Prostate gland (tissue), 2 donors: ENCODE measurements around the gene DGKG. TPM values are rescaled to one million over a fixed set of nuclear protein-coding genes. Genes with fewer than 3 reads are reported as not detected.

Source experiments
- DNase-seq: peaks from one replicate; pipeline ENCODE4 v3.0.0-alpha.2; 2019; ENCODE audit warnings: low spot score
- H3K27ac ChIP-seq, 2 donors: fragments of 200-600 bp; sonication (generic); 2 replicates each; pipeline ENCODE4 v1.5.1; 2017 to 2019
- H3K27me3 ChIP-seq: fragments of 200-600 bp; sonication (generic); replicated peaks from 2 replicates; pipeline ENCODE4 v1.5.1; 2019; ENCODE audit not compliant: insufficient read depth
- H3K36me3 ChIP-seq, 2 donors: fragments of 200-600 bp; sonication (generic); 1 replicate in 1 of 2; 2 replicates in 1 of 2; pipeline versions ENCODE4 v1.5.1 to v1.8.1; 2017 to 2019
- H3K4me1 ChIP-seq: fragments of 200-600 bp; sonication (generic); replicated peaks from 2 replicates; pipeline ENCODE4 v1.5.1; 2019
- H3K4me3 ChIP-seq, 2 donors: fragments of 200-600 bp; sonication (generic); 2 replicates each; pipeline ENCODE4 v1.5.1; 2017 to 2019
- H3K9me3 ChIP-seq: fragments of 200-600 bp; sonication (generic); 2 replicates; pipeline ENCODE4 v1.5.1; 2017
- CTCF ChIP-seq, 4 experiments: fragments of 200-600 bp in 2 of 4; fragments of 450-650 bp in 2 of 4; sonication (generic) in 2 of 4; IDR thresholded peaks; 1 replicate in 3 of 4; 2 replicates in 1 of 4; pipeline ENCODE4 v1.5.1; 2016 to 2019; ENCODE audit warnings: antibody characterized with exemption in 4 of 4, mild to moderate bottlenecking in 2 of 4, moderate library complexity in 2 of 4
- POLR2A ChIP-seq: fragments of 450-650 bp; IDR thresholded peaks from one replicate; pipeline ENCODE4 v1.6.1; 2016; ENCODE audit warnings: antibody characterized with exemption, mild to moderate bottlenecking
- POLR2AphosphoS5 ChIP-seq: sonication (generic); formaldehyde crosslinking; IDR thresholded peaks from one replicate; pipeline ENCODE4 v1.6.1; 2017; ENCODE audit warnings: antibody characterized with exemption
- WGBS: methylation state at CpG from one replicate; pipeline ENCODE4 v1.1.5; 2018; 5-methylcytosine and 5-hydroxymethylcytosine counted together
- intact Hi-C: fragments of 100-400 bp; cut with DNase I; formaldehyde crosslinking; loops from one replicate; pipeline ENCODE4 v1.14.2; 2022
- total RNA-seq, 2 donors: library from RNA; depleted of rRNA; stranded (reverse); fragments of >200 nt; gene quantifications; one replicate each; pipeline ENCODE4 v1.1.0, GENCODE V29; 2016

DGKG gene
- total RNA-seq, 2 donors from 2014 or later = 1.2 to 2.2 TPM

- TF ChIP-seq POLR2AphosphoS5 = no peak
- TF ChIP-seq POLR2A = no peak
- no peak for TF ChIP-seq CTCF (IDR thresholded peaks at IDR 0.05)
- under 1% methylated on average over 68 of the region's 69 CpGs for WGBS
- no peak for DNase-seq
Measured at GRCh38 chr3:186108106-186108940, 253.7 kb downstream of the DGKG start.

DNA sequence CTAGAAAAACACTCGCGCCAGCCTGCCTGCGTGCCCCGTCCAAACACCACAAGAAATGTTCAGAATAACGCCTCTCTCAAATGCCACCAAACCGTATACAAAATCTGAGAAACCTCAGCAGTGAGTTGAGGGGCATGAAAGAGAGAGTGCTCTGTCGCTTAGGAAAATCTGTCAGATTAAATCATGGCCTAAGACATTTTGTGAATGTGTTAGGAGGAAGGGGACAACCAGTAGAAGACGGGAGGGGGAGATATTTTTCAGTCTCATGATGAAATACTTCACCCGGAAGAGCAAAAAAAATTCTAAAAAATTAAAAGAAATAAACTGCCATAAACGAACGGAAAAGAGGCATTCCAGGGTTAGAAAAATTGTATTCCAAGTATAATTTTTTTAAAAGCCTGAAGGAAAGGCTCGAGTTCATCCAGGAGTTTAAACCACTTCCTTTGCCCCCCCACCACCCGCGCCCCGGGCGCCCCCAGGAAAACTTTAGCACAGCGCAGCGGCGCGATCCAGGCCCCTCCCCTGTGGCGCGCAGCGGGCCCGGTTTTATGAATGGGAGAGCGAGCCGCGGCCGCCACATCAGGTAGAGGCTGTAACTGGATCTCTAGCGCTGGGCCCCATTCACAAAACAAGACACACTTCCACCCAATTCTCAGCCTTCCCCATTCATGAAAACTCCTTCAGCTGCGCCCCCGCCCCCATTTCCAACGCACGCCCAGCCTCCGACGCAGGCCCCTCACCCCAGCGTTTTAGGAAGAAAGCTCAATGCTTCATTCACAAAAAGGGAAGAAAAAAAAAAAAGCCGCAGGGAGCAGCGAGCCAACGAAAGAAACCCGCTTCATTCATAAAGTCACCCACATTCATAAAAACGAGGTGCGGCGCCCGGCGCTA lies 254.6 kb downstream of the DGKG start:
- TF ChIP-seq POLR2AphosphoS5 = peak; percentile 52
- TF ChIP-seq CTCF (IDR thresholded peaks at IDR 0.05) = no peak
- TF ChIP-seq POLR2A = no peak
- no peaks in the 10 kb centered on the region for H3K9me3 ChIP-seq
- H3K36me3 ChIP-seq = no peaks in the 10 kb centered on the region
- intact Hi-C loops = loop anchor here (5.0 kb wide), 2 partner anchors 110 to 170 kb away; partner anchors contain the start of gene TRA2B
- peak; percentile 66 for DNase-seq
- peak overlapping the region; percentile 3 to 82 for H3K27ac ChIP-seq
- 3% methylated on average over 45 of the region's 45 CpGs for WGBS
- H3K4me3 ChIP-seq = peak overlapping the region; percentile 46 to 58
- H3K27me3 ChIP-seq = no peaks in the 10 kb centered on the region
- H3K4me1 ChIP-seq = no peaks in the 10 kb centered on the region

More at GRCh38 chr3:186108106-186108940, 253.7 kb downstream of the DGKG start:
- no peaks in the 10 kb centered on the region for H3K27me3 ChIP-seq
- intact Hi-C loops = loop anchor here (5.0 kb wide), 2 partner anchors 109 to 171 kb away; partner anchors contain the start of gene TRA2B
- H3K4me1 ChIP-seq = no peaks in the 10 kb centered on the region
- H3K27ac ChIP-seq = peak overlapping the region; percentile 72 to 82
- H3K9me3 ChIP-seq = no peaks in the 10 kb centered on the region
- H3K36me3 ChIP-seq = no peaks in the 10 kb centered on the region
- H3K4me3 ChIP-seq = peak overlapping the region; percentile 46 to 58

DNA sequence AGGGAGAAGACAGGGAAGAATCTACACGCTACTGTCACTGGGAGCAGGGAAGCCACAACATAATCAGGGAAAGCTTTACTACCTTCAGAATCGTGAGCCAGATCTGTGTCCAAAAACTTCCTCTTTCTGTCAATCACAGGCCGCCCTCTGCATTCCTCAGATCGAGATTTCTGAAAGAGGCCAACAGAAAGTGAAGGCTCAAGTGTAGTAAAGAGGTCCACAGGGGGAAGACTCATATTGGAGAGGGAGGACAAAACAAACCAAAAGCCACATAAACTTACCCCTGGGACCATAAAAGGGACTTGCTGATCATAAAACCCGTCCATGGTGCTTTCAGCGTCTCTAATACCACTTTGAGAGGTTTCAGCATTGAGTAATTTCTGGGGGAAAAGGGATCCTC lies 256.5 kb downstream of the DGKG start:
- Histone ChIP-seq H3K9me3 (no peaks in the 10 kb centered on the region), H3K4me3 (no peak overlapping the region), H3K27ac (peak overlapping the region in 1 of 2 donors; percentile 13), H3K36me3 (no peaks in the 10 kb centered on the region), H3K4me1 (no peaks in the 10 kb centered on the region), H3K27me3 (no peaks in the 10 kb centered on the region)
- TF ChIP-seq CTCF (IDR thresholded peaks at IDR 0.05) = no peak
- DNase-seq = no peak
- 44% methylated on average over 6 of the region's 6 CpGs for WGBS
- intact Hi-C loops = loop anchor here (5.0 kb wide), 2 partner anchors 112 to 168 kb away; partner anchors contain the start of gene TRA2B

DNA sequence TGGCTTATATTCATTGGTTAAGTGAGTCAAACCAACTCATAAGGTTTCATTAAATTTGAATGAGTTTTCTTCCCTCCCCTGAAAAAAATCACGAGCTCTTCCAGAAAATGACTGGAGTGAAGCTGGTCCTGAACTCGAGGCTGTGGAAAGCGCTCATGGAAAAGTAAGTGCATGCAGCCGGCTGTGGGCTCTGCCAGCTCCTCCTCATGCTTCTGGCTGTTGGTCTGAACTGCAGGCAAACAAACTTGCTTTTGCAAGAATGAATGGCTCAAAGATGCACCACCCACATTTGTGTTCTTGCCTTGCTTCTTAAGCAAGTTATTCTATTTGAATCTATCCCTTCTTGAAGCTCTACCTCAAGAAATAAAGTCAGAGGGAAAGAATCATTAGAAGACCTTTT lies 259.3 kb downstream of the DGKG start:
- TF ChIP-seq POLR2AphosphoS5 (no peak), POLR2A (no peak), CTCF (IDR thresholded peaks at IDR 0.05) (no peak)
- intact Hi-C loops = no loop called here
- Histone ChIP-seq H3K27ac (no peak overlapping the region), H3K36me3 (no peaks in the 10 kb centered on the region), H3K27me3 (no peaks in the 10 kb centered on the region), H3K4me1 (no peaks in the 10 kb centered on the region), H3K9me3 (no peaks in the 10 kb centered on the region), H3K4me3 (no peak overlapping the region)
- no peak for DNase-seq
- 42% methylated on average over 4 of the region's 4 CpGs for WGBS
